Measurements from ENCODE around the gene CFDP1. TPM values are rescaled to one million over a fixed set of nuclear protein-coding genes. Genes with fewer than 3 reads are reported as not detected.

The CFDP1 gene
- total and polyA plus RNA-seq, 8 donors = 43.4 to 151 (median 134) TPM

- H3K27ac ChIP-seq = no peak overlapping the region
- no peaks in the 10 kb centered on the region for H3K36me3 ChIP-seq
- H3K27me3 ChIP-seq = no peaks in the 10 kb centered on the region
- DNase-seq (peak in 1 of 4 donors; percentile 72), ATAC-seq (no peak)
- no peak overlapping the region for H3K4me3 ChIP-seq
- intact Hi-C loops (cut with DNase I) = loop anchor here in 1 of 2 donors (10.0 kb wide), 1 partner anchor 275 kb away; no protein-coding TSS in a partner anchor
- no peaks in the 10 kb centered on the region for H3K4me1 ChIP-seq
- TF ChIP-seq, protein P1, sequence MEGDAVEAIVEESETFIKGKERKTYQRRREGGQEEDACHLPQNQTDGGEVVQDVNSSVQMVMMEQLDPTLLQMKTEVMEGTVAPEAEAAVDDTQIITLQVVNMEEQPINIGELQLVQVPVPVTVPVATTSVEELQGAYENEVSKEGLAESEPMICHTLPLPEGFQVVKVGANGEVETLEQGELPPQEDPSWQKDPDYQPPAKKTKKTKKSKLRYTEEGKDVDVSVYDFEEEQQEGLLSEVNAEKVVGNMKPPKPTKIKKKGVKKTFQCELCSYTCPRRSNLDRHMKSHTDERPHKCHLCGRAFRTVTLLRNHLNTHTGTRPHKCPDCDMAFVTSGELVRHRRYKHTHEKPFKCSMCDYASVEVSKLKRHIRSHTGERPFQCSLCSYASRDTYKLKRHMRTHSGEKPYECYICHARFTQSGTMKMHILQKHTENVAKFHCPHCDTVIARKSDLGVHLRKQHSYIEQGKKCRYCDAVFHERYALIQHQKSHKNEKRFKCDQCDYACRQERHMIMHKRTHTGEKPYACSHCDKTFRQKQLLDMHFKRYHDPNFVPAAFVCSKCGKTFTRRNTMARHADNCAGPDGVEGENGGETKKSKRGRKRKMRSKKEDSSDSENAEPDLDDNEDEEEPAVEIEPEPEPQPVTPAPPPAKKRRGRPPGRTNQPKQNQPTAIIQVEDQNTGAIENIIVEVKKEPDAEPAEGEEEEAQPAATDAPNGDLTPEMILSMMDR (IDR thresholded peaks at IDR 0.05) = no peak
- H3K9me3 ChIP-seq = no peaks in the 10 kb centered on the region
Observed at GRCh38 chr16:75479421-75479990, 46.2 kb upstream of the CFDP1 start.

GRCh38 chr16:75478480-75479345 lies 45.4 kb upstream of the CFDP1 start:
- Histone ChIP-seq H3K36me3 (no peaks in the 10 kb centered on the region), H3K4me1 (no peaks in the 10 kb centered on the region), H3K27me3 (no peaks in the 10 kb centered on the region), H3K4me3 (no peak overlapping the region), H3K27ac (no peak overlapping the region), H3K9me3 (no peaks in the 10 kb centered on the region)
- TF ChIP-seq, protein P1 (IDR thresholded peaks at IDR 0.05) = no peak
- intact Hi-C loops (cut with DNase I) = loop anchor here in 1 of 2 donors (10.0 kb wide), 1 partner anchor 276 kb away; no protein-coding TSS in a partner anchor
- no peak for ATAC-seq
- peak in 1 of 4 donors; percentile 76 for DNase-seq

GRCh38 chr16:75477680-75478473 lies 44.6 kb upstream of the CFDP1 start:
- DNase-seq (peak in 2 of 4 donors; percentile 51 to 59), ATAC-seq (peak; percentile 76)
- H3K27ac ChIP-seq = no peak overlapping the region
- no peak overlapping the region for H3K4me3 ChIP-seq
- no peaks in the 10 kb centered on the region for H3K36me3 ChIP-seq
- H3K27me3 ChIP-seq = no peaks in the 10 kb centered on the region
- no peaks in the 10 kb centered on the region for H3K9me3 ChIP-seq
- TF ChIP-seq, protein P1 (IDR thresholded peaks at IDR 0.05) = no peak
- intact Hi-C loops (cut with DNase I) = loop anchor here in 1 of 2 donors (10.0 kb wide), 1 partner anchor 277 kb away; no protein-coding TSS in a partner anchor
- H3K4me1 ChIP-seq = no peaks in the 10 kb centered on the region

DNA sequence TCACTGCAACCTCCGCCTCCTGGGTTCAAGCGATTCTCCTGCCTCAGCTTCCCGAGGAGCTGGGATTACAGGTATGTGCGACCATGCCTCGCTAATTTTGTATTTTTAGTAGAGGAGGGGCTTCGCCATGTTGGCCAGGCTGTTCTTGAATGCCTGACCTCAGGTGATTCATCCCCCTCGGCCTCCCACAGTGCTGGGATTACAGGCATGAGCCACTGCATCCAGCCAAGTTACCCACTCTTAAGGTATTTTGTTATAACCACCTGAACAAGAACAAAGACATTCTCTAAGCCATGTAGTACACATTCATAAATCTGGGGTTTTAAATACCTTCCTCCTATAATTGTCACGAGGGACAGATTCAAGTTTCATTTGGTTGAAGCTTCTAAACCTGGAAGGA lies 43.5 kb upstream of the CFDP1 start:
- Histone ChIP-seq H3K9me3 (no peaks in the 10 kb centered on the region), H3K27me3 (no peaks in the 10 kb centered on the region), H3K27ac (no peak overlapping the region), H3K36me3 (no peaks in the 10 kb centered on the region), H3K4me3 (no peak overlapping the region), H3K4me1 (no peaks in the 10 kb centered on the region)
- TF ChIP-seq, protein P1 (IDR thresholded peaks at IDR 0.05) = no peak
- ATAC-seq = no peak
- DNase-seq = no peak
- intact Hi-C loops (cut with DNase I) = loop anchor here in 1 of 2 donors (10.0 kb wide), 1 partner anchor 278 kb away; no protein-coding TSS in a partner anchor

Data from left lung (tissue), 10 donors.